Islet of Langerhans (tissue), 1 donor: Measurements from ENCODE around the gene PLEKHG5.
"Not testable (repeated sequence)": the region's sequence is repeated elsewhere in the genome, so short reads cannot be mapped to it uniquely, and the experiment has no call there.

ENCODE experiments used
- FAIRE-seq: peaks from one replicate; lab custom pipeline; 2011; peaks lifted over from hg19 to GRCh38; lab: Jason Lieb, UNC

Gene PLEKHG5

GRCh38 chr1:6461538-6462411 lies 29.7 kb downstream of the PLEKHG5 start:
- FAIRE-seq, result no peak

GRCh38 chr1:6461051-6461530 lies 30.4 kb downstream of the PLEKHG5 start:
- FAIRE-seq, result no peak

- no peak for FAIRE-seq
Measured at GRCh38 chr1:6460301-6461050, 31.0 kb downstream of the PLEKHG5 start.

GRCh38 chr1:6459850-6460265 lies 31.6 kb downstream of the PLEKHG5 start:
- FAIRE-seq, result no peak

GRCh38 chr1:6456800-6457466 lies 34.5 kb downstream of the PLEKHG5 start:
- FAIRE-seq, result no peak

- FAIRE-seq, result not testable (repeated sequence)
Measured at GRCh38 chr1:6455752-6456520, 35.5 kb downstream of the PLEKHG5 start.

GRCh38 chr1:6454856-6455751 lies 36.4 kb downstream of the PLEKHG5 start:
- FAIRE-seq, result no peak

GRCh38 chr1:6453895-6454855 lies 37.3 kb downstream of the PLEKHG5 start:
- not testable (repeated sequence) for FAIRE-seq

GRCh38 chr1:6450943-6451373 lies 40.5 kb downstream of the PLEKHG5 start:
- FAIRE-seq, result no peak

GRCh38 chr1:6450486-6450885 lies 41.0 kb downstream of the PLEKHG5 start:
- FAIRE-seq, result not testable (repeated sequence)

GRCh38 chr1:6450005-6450450 lies 41.4 kb downstream of the PLEKHG5 start:
- no peak for FAIRE-seq

- FAIRE-seq, result no peak
Measured at GRCh38 chr1:6448749-6449631, 42.5 kb downstream of the PLEKHG5 start.

- no peak for FAIRE-seq
Measured at GRCh38 chr1:6447818-6448748, 43.4 kb downstream of the PLEKHG5 start.

- no peak for FAIRE-seq
Measured at GRCh38 chr1:6447016-6447817, 44.2 kb downstream of the PLEKHG5 start.

GRCh38 chr1:6446665-6447015 lies 44.8 kb downstream of the PLEKHG5 start:
- no peak for FAIRE-seq

GRCh38 chr1:6445929-6446328 lies 45.5 kb downstream of the PLEKHG5 start:
- FAIRE-seq, result not testable (repeated sequence)
